HCT116 (cell line): ENCODE data around the gene CDK5RAP1. TPM values are rescaled to one million over a fixed set of nuclear protein-coding genes. Genes with fewer than 3 reads are reported as not detected.

ENCODE experiments used
- ATAC-seq: fragments of 200-7000 bp; cut with Tn5 transposase; 2 replicates; pipeline ENCODE4 v1.9.1; 2020; ENCODE audit warnings: mild to moderate bottlenecking, moderate library complexity
- BruUV-seq: library from RNA; stranded (reverse); fragments of 400-500 nt; replicated peaks from 2 replicates; lab custom pipeline; 2021; lab: Mats Ljungman, UMichigan
- CTCF ChIA-PET: fragments of 300-600 bp; sonication (Branson Sonifier 250); formaldehyde crosslinking; loops from one replicate; lab custom pipeline; 2021; ENCODE audit warnings: antibody characterized with exemption; lab: Charles Lee
- POLR2A ChIA-PET: fragments of 300-600, 350-600 bp; sonication (Branson Sonifier 250); formaldehyde crosslinking; loops from one replicate; lab custom pipeline; 2021; ENCODE audit warnings: antibody characterized with exemption; lab: Charles Lee
- RAD21 ChIA-PET, 2 experiments: fragments of 300-600 bp; sonication (Branson Sonifier 250); formaldehyde crosslinking; loops; one replicate each; lab custom pipeline; 2023; ENCODE audit warnings: low total read pairs in 2 of 2; ENCODE audit not compliant: uncharacterized antibody in 2 of 2, unreplicated experiment in 2 of 2, low non-redundant PET in 1 of 2; lab: Charles Lee
- DNase-seq: peaks from one replicate; pipeline ENCODE4 v3.0.0-alpha.2; 2010; ENCODE audit warnings: low read depth, low spot score
- H2AFZ ChIP-seq: fragments of 200-600 bp; shearing (Covaris generic), sonication (generic); 2 replicates; pipeline ENCODE4 v1.6.1; 2017; ENCODE audit warnings: low read depth, mixed run types, mixed read lengths, antibody characterized with exemption, low read length; ENCODE audit not compliant: poor library complexity, severe bottlenecking
- H3K27ac ChIP-seq: 2 replicates; pipeline ENCODE4 v1.5.1; 2012; ENCODE audit warnings: low read depth, low read length
- H3K27me3 ChIP-seq: fragments of 200-600 bp; sonication (generic); 2 replicates; pipeline ENCODE4 v1.6.1; 2016; ENCODE audit warnings: mixed run types, low read length, mixed read lengths; ENCODE audit not compliant: insufficient read depth
- H3K36me3 ChIP-seq, 2 experiments: fragments of 200-500 bp in 1 of 2; fragments of 200-600 bp in 1 of 2; sonication (Bioruptor generic) in 1 of 2; sonication (generic) in 1 of 2; 2 replicates each; pipeline versions ENCODE4 v1.5.1 to v1.6.1; 2014 to 2016; ENCODE audit warnings: low read length in 2 of 2, inconsistent platforms in 1 of 2, mixed read lengths in 1 of 2, mixed run types in 1 of 2; ENCODE audit not compliant: insufficient read depth in 2 of 2, control insufficient read depth in 1 of 2
- H3K4me1 ChIP-seq, 2 experiments: fragments of 200-600 bp in 1 of 2; sonication (generic) in 1 of 2; 2 replicates each; pipeline versions ENCODE4 v1.5.1 to v1.6.1; 2012 to 2017; ENCODE audit warnings: low read length in 2 of 2, inconsistent platforms in 1 of 2, mild to moderate bottlenecking in 1 of 2, mixed read lengths in 1 of 2, mixed run types in 1 of 2, moderate library complexity in 1 of 2; ENCODE audit not compliant: insufficient read depth in 2 of 2, control insufficient read depth in 1 of 2
- H3K4me2 ChIP-seq: fragments of 200-600 bp; sonication (generic); 2 replicates; pipeline ENCODE4 v1.6.1; 2017; ENCODE audit warnings: mixed run types, low read length, mixed read lengths
- H3K4me3 ChIP-seq, 2 experiments: fragments of 200-600 bp in 1 of 2; sonication (generic) in 1 of 2; replicated peaks in 1 of 2; 2 replicates each; pipeline ENCODE4 v1.5.1; 2011 to 2016; ENCODE audit warnings: low read length in 2 of 2, control low read depth in 1 of 2, low read depth in 1 of 2, mild to moderate bottlenecking in 1 of 2, mixed read lengths in 1 of 2, mixed run types in 1 of 2
- H3K79me2 ChIP-seq: fragments of 200-600 bp; sonication (generic); 2 replicates; pipeline ENCODE4 v1.6.1; 2017; ENCODE audit warnings: mild to moderate bottlenecking, mixed run types, low read length, moderate library complexity, mixed read lengths; ENCODE audit not compliant: insufficient read depth
- H3K9ac ChIP-seq: fragments of 200-600 bp; sonication (generic); 2 replicates; pipeline ENCODE4 v1.6.1; 2016; ENCODE audit warnings: low read length, mixed read lengths
- H3K9me2 ChIP-seq: fragments of 200-600 bp; sonication (generic), shearing (Covaris generic); 2 replicates; pipeline ENCODE4 v1.6.1; 2017; ENCODE audit warnings: mixed run types, mild to moderate bottlenecking, moderate library complexity; ENCODE audit not compliant: insufficient read depth
- H3K9me3 ChIP-seq, 2 experiments: fragments of 200-500 bp in 1 of 2; fragments of 200-600 bp in 1 of 2; sonication (Bioruptor generic) in 1 of 2; sonication (generic) in 1 of 2; 2 replicates each; pipeline ENCODE4 v1.6.1; 2014 to 2017; ENCODE audit warnings: low read length in 2 of 2, mixed read lengths in 2 of 2, inconsistent platforms in 1 of 2, low read depth in 1 of 2, mild to moderate bottlenecking in 1 of 2, mixed run types in 1 of 2, moderate library complexity in 1 of 2; ENCODE audit not compliant: control insufficient read depth in 1 of 2, insufficient read depth in 1 of 2
- H4K20me1 ChIP-seq: fragments of 200-600 bp; sonication (generic), shearing (Covaris generic); 2 replicates; pipeline ENCODE4 v1.6.1; 2017; ENCODE audit warnings: mixed run types, mild to moderate bottlenecking, moderate library complexity; ENCODE audit not compliant: insufficient read depth
- ATF3 ChIP-seq: IDR thresholded peaks from 2 replicates; pipeline ENCODE4 v1.6.1; 2012
- CBX3 ChIP-seq: IDR thresholded peaks from 2 replicates; pipeline ENCODE4 v1.6.1; 2012; ENCODE audit warnings: low read depth
- CEBPB ChIP-seq: IDR thresholded peaks from 2 replicates; pipeline ENCODE4 v1.6.1; 2012; ENCODE audit warnings: low read depth
- EGR1 ChIP-seq: IDR thresholded peaks from 2 replicates; pipeline ENCODE4 v1.6.1; 2012; ENCODE audit warnings: low read depth
- ELF1 ChIP-seq: IDR thresholded peaks from 2 replicates; pipeline ENCODE4 v1.6.1; 2012; ENCODE audit warnings: low read depth, borderline replicate concordance
- EZH2 ChIP-seq: fragments of 200-600 bp; sonication (generic); IDR thresholded peaks from 2 replicates; pipeline ENCODE4 v1.6.1; 2017; ENCODE audit warnings: antibody characterized with exemption, mixed run types
- EZH2phosphoT487 ChIP-seq: fragments of 200-600 bp; IDR thresholded peaks from 2 replicates; pipeline ENCODE4 v1.6.1; 2018; ENCODE audit warnings: antibody characterized with exemption, borderline replicate concordance
- JUND ChIP-seq: IDR thresholded peaks from 2 replicates; pipeline ENCODE4 v1.6.1; 2012
- POLR2A ChIP-seq: IDR thresholded peaks from 2 replicates; pipeline ENCODE4 v1.7.0; 2011; ENCODE audit warnings: borderline replicate concordance; ENCODE audit not compliant: insufficient read depth, insufficient read length; ENCODE audit errors: extremely low read depth
- RAD21 ChIP-seq: IDR thresholded peaks from 2 replicates; pipeline ENCODE4 v1.6.1; 2012; ENCODE audit warnings: low read depth, mild to moderate bottlenecking
- REST ChIP-seq: IDR thresholded peaks from 2 replicates; pipeline ENCODE4 v1.6.1; 2012; ENCODE audit warnings: low read depth
- SIN3A ChIP-seq: IDR thresholded peaks from 2 replicates; pipeline ENCODE4 v1.6.1; 2012; ENCODE audit warnings: low read depth
- SP1 ChIP-seq: IDR thresholded peaks from 2 replicates; pipeline ENCODE4 v1.6.1; 2012; ENCODE audit warnings: low read depth
- SRF ChIP-seq: IDR thresholded peaks from 2 replicates; pipeline ENCODE4 v1.6.1; 2012; ENCODE audit warnings: low read depth
- TCF7L2 ChIP-seq: IDR thresholded peaks from 2 replicates; pipeline ENCODE4 v1.7.0; 2011; ENCODE audit warnings: borderline replicate concordance, inconsistent platforms; ENCODE audit not compliant: insufficient read depth, insufficient read length; ENCODE audit errors: extremely low read depth
- ZNF274 ChIP-seq: fragments of 200-500 bp; sonication (Bioruptor generic); IDR thresholded peaks from 2 replicates; pipeline ENCODE4 v1.6.1; 2014; ENCODE audit warnings: mild to moderate bottlenecking, low read depth, low read length, inconsistent platforms
- intact Hi-C: fragments of 100-400 bp; cut with micrococcal nuclease; formaldehyde crosslinking; loops from 2 replicates; pipeline ENCODE4 v1.10.0; 2022
- total RNA-seq: library from RNA; stranded (reverse); gene quantifications from one replicate; pipeline ENCODE4 v1.2.1, GENCODE V29; 2021; ENCODE audit not compliant: unreplicated experiment
- TF ChIP-seq, protein P1 (sequence below): IDR thresholded peaks from 2 replicates; pipeline ENCODE4 v1.6.1; 2012
- TF ChIP-seq, protein P2 (sequence below), 3 experiments: fragments of 200-600 bp in 1 of 3; sonication (generic) in 1 of 3; IDR thresholded peaks in 2 of 3; conservative IDR thresholded peaks in 1 of 3; 2 replicates each; pipeline ENCODE4 v1.5.1; 2012 to 2017; ENCODE audit warnings: low read depth in 2 of 3, low read length in 2 of 3, antibody characterized with exemption in 1 of 3, borderline replicate concordance in 1 of 3, control low read depth in 1 of 3, mild to moderate bottlenecking in 1 of 3, mixed read lengths in 1 of 3, mixed run types in 1 of 3, moderate library complexity in 1 of 3; ENCODE audit not compliant: insufficient read depth in 1 of 3
- TF ChIP-seq, protein P3 (sequence below): IDR thresholded peaks from 2 replicates; pipeline ENCODE4 v1.6.1; 2011; ENCODE audit warnings: mild to moderate bottlenecking, low read length, moderate library complexity; ENCODE audit not compliant: insufficient replicate concordance; ENCODE audit errors: extremely low read depth

The CDK5RAP1 gene
- total RNA-seq, 1 experiment from 2014 or later: 41.4 TPM

DNA sequence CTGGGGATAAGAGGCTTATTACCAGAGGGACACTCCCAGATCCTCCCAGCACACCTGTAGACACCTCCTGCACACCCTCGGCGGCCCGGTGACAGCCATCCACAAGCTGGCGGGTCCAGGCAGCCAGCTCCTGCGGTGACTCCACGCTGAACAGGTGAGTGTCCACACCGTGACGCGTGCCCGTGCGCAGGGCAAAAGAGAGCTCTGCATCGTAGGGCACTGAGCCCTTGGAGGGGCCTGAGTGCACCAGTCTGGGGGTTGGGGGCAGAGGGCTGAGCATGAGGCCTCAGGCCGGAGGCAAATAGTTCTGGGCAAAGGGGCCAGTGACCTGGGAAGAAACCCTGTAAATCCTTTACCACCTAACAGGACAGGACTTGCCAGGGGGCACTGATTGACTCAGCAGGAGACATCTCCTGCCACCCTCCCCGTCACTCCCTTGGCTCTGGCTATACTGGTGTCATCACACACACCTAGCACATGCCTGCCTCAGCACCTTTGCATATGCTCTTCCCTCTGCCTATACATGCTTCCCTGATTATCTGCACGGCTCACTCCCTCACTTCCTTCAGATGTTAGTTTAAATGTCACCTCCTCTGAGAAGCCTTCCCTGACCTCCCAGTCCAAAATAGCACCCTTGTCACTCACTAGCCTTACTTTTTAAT is 8.9 kb upstream of the CDK5RAP1 start:
- no peaks in the 10 kb centered on the region for H3K27me3 ChIP-seq
- H3K27ac ChIP-seq: no peak overlapping the region
- no peak overlapping the region for H3K9ac ChIP-seq
- ChIA-PET RAD21 (no interaction called here), POLR2A (no interaction called here), CTCF (no interaction called here)
- no peaks in the 10 kb centered on the region; a peak in 1 of 4 replicates for H3K36me3 ChIP-seq
- H2AFZ ChIP-seq: no peak overlapping the region
- ATAC-seq: no peak
- no peak overlapping the region for H3K4me3 ChIP-seq
- H4K20me1 ChIP-seq: no peaks in the 10 kb centered on the region
- DNase-seq: no peak
- no peaks in the 10 kb centered on the region for H3K79me2 ChIP-seq
- intact Hi-C loops: no loop called here
- peaks cover 0 to 5% of the 10 kb centered on the region in 2 experiments; a peak in 1 of 4 replicates for H3K4me1 ChIP-seq
- TF ChIP-seq SP1 (no peak), SIN3A (no peak), EGR1 (no peak), ELF1 (no peak), EZH2 (no peak), REST (no peak), EZH2phosphoT487 (no peak), JUND (no peak), POLR2A (no peak), ZNF274 (no peak), ATF3 (no peak), TCF7L2 (no peak), RAD21 (no peak), SRF (no peak), CEBPB (no peak), CBX3 (no peak)
- TF ChIP-seq, protein P1, sequence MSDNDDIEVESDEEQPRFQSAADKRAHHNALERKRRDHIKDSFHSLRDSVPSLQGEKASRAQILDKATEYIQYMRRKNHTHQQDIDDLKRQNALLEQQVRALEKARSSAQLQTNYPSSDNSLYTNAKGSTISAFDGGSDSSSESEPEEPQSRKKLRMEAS: no peak
- TF ChIP-seq, protein P2, sequence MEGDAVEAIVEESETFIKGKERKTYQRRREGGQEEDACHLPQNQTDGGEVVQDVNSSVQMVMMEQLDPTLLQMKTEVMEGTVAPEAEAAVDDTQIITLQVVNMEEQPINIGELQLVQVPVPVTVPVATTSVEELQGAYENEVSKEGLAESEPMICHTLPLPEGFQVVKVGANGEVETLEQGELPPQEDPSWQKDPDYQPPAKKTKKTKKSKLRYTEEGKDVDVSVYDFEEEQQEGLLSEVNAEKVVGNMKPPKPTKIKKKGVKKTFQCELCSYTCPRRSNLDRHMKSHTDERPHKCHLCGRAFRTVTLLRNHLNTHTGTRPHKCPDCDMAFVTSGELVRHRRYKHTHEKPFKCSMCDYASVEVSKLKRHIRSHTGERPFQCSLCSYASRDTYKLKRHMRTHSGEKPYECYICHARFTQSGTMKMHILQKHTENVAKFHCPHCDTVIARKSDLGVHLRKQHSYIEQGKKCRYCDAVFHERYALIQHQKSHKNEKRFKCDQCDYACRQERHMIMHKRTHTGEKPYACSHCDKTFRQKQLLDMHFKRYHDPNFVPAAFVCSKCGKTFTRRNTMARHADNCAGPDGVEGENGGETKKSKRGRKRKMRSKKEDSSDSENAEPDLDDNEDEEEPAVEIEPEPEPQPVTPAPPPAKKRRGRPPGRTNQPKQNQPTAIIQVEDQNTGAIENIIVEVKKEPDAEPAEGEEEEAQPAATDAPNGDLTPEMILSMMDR (IDR thresholded peaks at IDR 0.05 in 2 of 3, conservative IDR thresholded peaks at IDR 0.05 in 1 of 3; ENCODE audit: borderline replicate concordance in 1 of 3, insufficient read depth in 1 of 3, low read depth in 2 of 3, low read length in 2 of 3): no peak
- TF ChIP-seq, protein P3, sequence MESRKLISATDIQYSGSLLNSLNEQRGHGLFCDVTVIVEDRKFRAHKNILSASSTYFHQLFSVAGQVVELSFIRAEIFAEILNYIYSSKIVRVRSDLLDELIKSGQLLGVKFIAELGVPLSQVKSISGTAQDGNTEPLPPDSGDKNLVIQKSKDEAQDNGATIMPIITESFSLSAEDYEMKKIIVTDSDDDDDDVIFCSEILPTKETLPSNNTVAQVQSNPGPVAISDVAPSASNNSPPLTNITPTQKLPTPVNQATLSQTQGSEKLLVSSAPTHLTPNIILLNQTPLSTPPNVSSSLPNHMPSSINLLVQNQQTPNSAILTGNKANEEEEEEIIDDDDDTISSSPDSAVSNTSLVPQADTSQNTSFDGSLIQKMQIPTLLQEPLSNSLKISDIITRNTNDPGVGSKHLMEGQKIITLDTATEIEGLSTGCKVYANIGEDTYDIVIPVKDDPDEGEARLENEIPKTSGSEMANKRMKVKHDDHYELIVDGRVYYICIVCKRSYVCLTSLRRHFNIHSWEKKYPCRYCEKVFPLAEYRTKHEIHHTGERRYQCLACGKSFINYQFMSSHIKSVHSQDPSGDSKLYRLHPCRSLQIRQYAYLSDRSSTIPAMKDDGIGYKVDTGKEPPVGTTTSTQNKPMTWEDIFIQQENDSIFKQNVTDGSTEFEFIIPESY: no peak
- no peaks in the 10 kb centered on the region for H3K9me3 ChIP-seq
- H3K4me2 ChIP-seq: no peak overlapping the region
- H3K9me2 ChIP-seq: no peaks in the 10 kb centered on the region
- BruUV-seq: no TSS peak
